BJ (cell line): Measurements from ENCODE around the gene SPTY2D1. TPM values are rescaled to one million over a fixed set of nuclear protein-coding genes. Genes with fewer than 3 reads are reported as not detected.

Experiments used
- CTCF ChIA-PET: fragments of 350-600 bp; formaldehyde crosslinking; extraction: SDS; loops from one replicate; lab custom pipeline; 2021; ENCODE audit warnings: antibody characterized with exemption, inconsistent platforms; lab: Yijun Ruan, JAX
- POLR2A ChIA-PET: fragments of 300-600 bp; sonication (Branson Sonifier 250); formaldehyde crosslinking; extraction: SDS; loops from one replicate; lab custom pipeline; 2021; ENCODE audit warnings: antibody characterized with exemption; lab: Charles Lee
- DNase-seq: peaks from one replicate; pipeline ENCODE4 v3.0.0-alpha.2; 2011; ENCODE audit warnings: low read depth
- H3K27me3 ChIP-seq: 2 replicates; pipeline ENCODE4 v1.6.0; 2011; ENCODE audit warnings: low read length; ENCODE audit not compliant: control insufficient read depth, insufficient read depth
- H3K36me3 ChIP-seq: 2 replicates; pipeline ENCODE4 v1.5.1; 2011; ENCODE audit warnings: low read length; ENCODE audit not compliant: control insufficient read depth, insufficient read depth
- H3K4me3 ChIP-seq: 2 replicates; pipeline ENCODE4 v1.5.1; 2011; ENCODE audit warnings: low read depth, mild to moderate bottlenecking, control low read depth, low read length
- CTCF ChIP-seq: IDR thresholded peaks from 2 replicates; pipeline ENCODE4 v1.5.1; 2011; ENCODE audit warnings: low read depth, mild to moderate bottlenecking, control low read depth, inconsistent platforms, low read length, moderate library complexity; ENCODE audit not compliant: insufficient read depth
- polyA plus RNA-seq: library from polyadenylated mRNA; depleted of rRNA; stranded (reverse); fragments of >200 nt; gene quantifications from 2 replicates; pipeline ENCODE4 v1.2.3, GENCODE V29; 2011

SPTY2D1 gene
- polyA plus RNA-seq, 1 experiment = 12.4 TPM

- POLR2A ChIA-PET = no interaction called here
- no peak for DNase-seq
- Histone ChIP-seq H3K36me3 (peaks cover 1% of the 10 kb centered on the region; the same call in 1 of the 2 replicates), H3K27me3 (no peaks in the 10 kb centered on the region), H3K4me3 (peak overlapping the region; percentile 83)
- no peak for TF ChIP-seq CTCF
- CTCF ChIA-PET = interaction anchor here (0.8 to 1.9 kb wide), 6 partner anchors 8 to 98 kb away, joined by 3 to 5 read pairs (median 4); no protein-coding TSS in a partner anchor
Observed at GRCh38 chr11:18632841-18633240, 1.3 kb downstream of the SPTY2D1 start.

- H3K4me3 ChIP-seq = no peak overlapping the region
- ChIA-PET POLR2A (interaction anchor here (0.6 kb wide), 1 partner anchor 657 kb away, joined by 3 read pairs; no protein-coding TSS in a partner anchor), CTCF (interaction anchor here (1.0 kb wide), 1 partner anchor 7 kb away, joined by 3 read pairs; no protein-coding TSS in a partner anchor)
- H3K27me3 ChIP-seq = no peaks in the 10 kb centered on the region
- no peak for TF ChIP-seq CTCF
- H3K36me3 ChIP-seq = no peaks in the 10 kb centered on the region
- no peak for DNase-seq
Observed at GRCh38 chr11:18624161-18624560, 10.0 kb downstream of the SPTY2D1 start.

GRCh38 chr11:18623707-18624106, 10.4 kb downstream of the SPTY2D1 start:
- Histone ChIP-seq H3K27me3 (no peaks in the 10 kb centered on the region), H3K4me3 (no peak overlapping the region), H3K36me3 (no peaks in the 10 kb centered on the region)
- no peak for TF ChIP-seq CTCF
- ChIA-PET POLR2A (no interaction called here), CTCF (no interaction called here)
- DNase-seq = no peak

- no peak for DNase-seq
- Histone ChIP-seq H3K36me3 (peaks cover 14% of the 10 kb centered on the region), H3K27me3 (no peaks in the 10 kb centered on the region), H3K4me3 (no peak overlapping the region)
- ChIA-PET POLR2A (no interaction called here), CTCF (no interaction called here)
- no peak for TF ChIP-seq CTCF
Observed at GRCh38 chr11:18618342-18619025, 15.7 kb downstream of the SPTY2D1 start.

GRCh38 chr11:18617688-18618341, 16.3 kb downstream of the SPTY2D1 start:
- Histone ChIP-seq H3K4me3 (no peak overlapping the region), H3K36me3 (peaks cover 14% of the 10 kb centered on the region), H3K27me3 (no peaks in the 10 kb centered on the region)
- DNase-seq = no peak
- CTCF ChIA-PET = interaction anchor here (0.7 kb wide), 1 partner anchor 13 kb away, joined by 3 read pairs; no protein-coding TSS in a partner anchor
- POLR2A ChIA-PET = no interaction called here
- no peak for TF ChIP-seq CTCF
